Upper lobe of left lung (tissue), 6 donors: ENCODE data around the gene TMEM245. TPM values are rescaled to one million over a fixed set of nuclear protein-coding genes. Genes with fewer than 3 reads are reported as not detected.
"Not testable (repeated sequence)": the region's sequence is repeated elsewhere in the genome, so short reads cannot be mapped to it uniquely, and the experiment has no call there.

Experiments
- ATAC-seq, 2 donors: fragments of 200-7000 bp; cut with Tn5 transposase; one replicate each; pipeline ENCODE4 v1.9.1; 2022; ENCODE audit warnings: mild to moderate bottlenecking in 2 of 2, moderate library complexity in 2 of 2; ENCODE audit not compliant: low FRiP score in 2 of 2
- DNase-seq, 2 donors: peaks; one replicate each; pipeline ENCODE4 v3.0.0-alpha.2; 2019 to 2020
- H3K27ac ChIP-seq, 4 donors: fragments of 200-600 bp; sonication (generic); one replicate each; pipeline ENCODE4 v1.5.1; 2016 to 2019
- H3K27me3 ChIP-seq, 4 donors: fragments of 200-600 bp; sonication (generic); one replicate each; pipeline ENCODE4 v1.5.1; 2017 to 2019
- H3K36me3 ChIP-seq, 4 donors: fragments of 200-600 bp; sonication (generic); one replicate each; pipeline ENCODE4 v1.5.1; 2016 to 2019
- H3K4me1 ChIP-seq, 4 donors: fragments of 200-600 bp; sonication (generic); one replicate each; pipeline ENCODE4 v1.5.1; 2018 to 2019
- H3K4me3 ChIP-seq, 4 donors: fragments of 200-600 bp; sonication (generic); one replicate each; pipeline ENCODE4 v1.5.1; 2017 to 2019; ENCODE audit warnings: mild to moderate bottlenecking in 2 of 4, moderate library complexity in 1 of 4
- H3K9me3 ChIP-seq, 4 donors: fragments of 200-600 bp; sonication (generic); one replicate each; pipeline ENCODE4 v1.5.1; 2018 to 2019
- CTCF ChIP-seq, 6 experiments: fragments of 450-650 bp in 4 of 6; fragments of 200-600 bp in 2 of 6; sonication (generic) in 2 of 6; IDR thresholded peaks; one replicate each; pipeline ENCODE4 v1.5.1; 2016 to 2019; ENCODE audit warnings: antibody characterized with exemption in 6 of 6
- EP300 ChIP-seq, 4 donors: sonication (generic); formaldehyde crosslinking; IDR thresholded peaks; one replicate each; pipeline ENCODE4 v1.5.1; 2017; ENCODE audit warnings: antibody characterized with exemption in 4 of 4, control low read depth in 2 of 4
- POLR2A ChIP-seq, 4 donors: fragments of 450-650 bp; IDR thresholded peaks; one replicate each; pipeline ENCODE4 v1.5.1; 2016 to 2017; ENCODE audit warnings: antibody characterized with exemption in 4 of 4, mild to moderate bottlenecking in 2 of 4
- POLR2AphosphoS5 ChIP-seq, 2 donors: sonication (generic); formaldehyde crosslinking; IDR thresholded peaks; one replicate each; pipeline ENCODE4 v1.5.1; 2017; ENCODE audit warnings: antibody characterized with exemption in 2 of 2
- WGBS, 2 donors: methylation state at CpG; one replicate each; pipeline ENCODE4 v1.1.5; 2017 to 2018; 5-methylcytosine and 5-hydroxymethylcytosine counted together
- small RNA-seq, 4 donors: library from RNA; depleted of rRNA; stranded (forward); fragments of <200 nt; gene quantifications; one replicate each; pipeline ENCODE3, GENCODE V24; 2016
- total RNA-seq, 6 donors: library from RNA; depleted of rRNA in 4 of 6; stranded (reverse); fragments of >200 nt in 4 of 6; gene quantifications; one replicate each; pipeline versions ENCODE4 v1.1.0 to v1.2.1, GENCODE V29; 2016 to 2021
- donor health status: DM: no; HTN: no; CAD: no; lungs with moderate emphysema.
- donor health status: DM: no; HTN: yes; CAD: no; lungs with severe emphysema.

The TMEM245 gene
- total RNA-seq, 6 donors from 2014 or later, result 54.5 to 203 (median 88.7) TPM

GRCh38 chr9:108972626-108973209, 147.0 kb downstream of the TMEM245 start:
- Histone ChIP-seq H3K36me3 (peaks cover 0 to 19% (median 0%) of the 10 kb centered on the region in 4 donors), H3K27ac (peak overlapping the region in 1 of 4 donors; percentile 11), H3K4me1 (peaks cover 0 to 4% (median 0%) of the 10 kb centered on the region in 4 donors), H3K9me3 (no peaks in the 10 kb centered on the region), H3K4me3 (no peak overlapping the region), H3K27me3 (no peaks in the 10 kb centered on the region)
- no peak for ATAC-seq
- no peak for TF ChIP-seq POLR2AphosphoS5 (IDR thresholded peaks at IDR 0.05)
- TF ChIP-seq EP300 (IDR thresholded peaks at IDR 0.05), result no peak
- no peak for TF ChIP-seq CTCF (IDR thresholded peaks at IDR 0.05)
- no peak for TF ChIP-seq POLR2A (IDR thresholded peaks at IDR 0.05)
- no peak for DNase-seq
- WGBS, 2 donors, result 69 to 84% methylated on average over 2 of the region's 2 CpGs

DNA sequence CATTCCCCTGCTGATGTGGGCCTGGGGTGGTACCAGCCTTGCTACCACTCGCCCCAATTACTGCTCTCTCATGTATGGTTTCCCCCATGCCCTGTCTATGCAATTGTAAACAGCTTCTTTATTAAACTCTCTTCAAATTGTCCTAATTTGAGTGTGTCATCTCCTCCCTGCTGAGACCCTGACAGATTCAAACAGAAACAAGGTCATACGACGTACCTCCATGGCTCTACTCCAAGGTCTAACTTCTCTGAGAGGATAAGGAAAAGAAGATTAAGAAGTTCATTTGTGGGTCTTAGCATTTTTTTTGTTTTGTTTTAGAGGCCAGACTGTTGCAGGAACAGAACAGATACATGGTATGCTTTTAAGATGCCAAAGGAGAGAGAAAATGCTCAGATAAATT, 147.6 kb downstream of the TMEM245 start:
- no peak for ATAC-seq
- Histone ChIP-seq H3K4me3 (no peak overlapping the region), H3K9me3 (no peaks in the 10 kb centered on the region), H3K36me3 (peaks cover 0 to 19% (median 0%) of the 10 kb centered on the region in 4 donors), H3K27me3 (no peaks in the 10 kb centered on the region), H3K27ac (no peak overlapping the region), H3K4me1 (peaks cover 0 to 4% (median 0%) of the 10 kb centered on the region in 4 donors)
- TF ChIP-seq CTCF (IDR thresholded peaks at IDR 0.05), result no peak
- TF ChIP-seq POLR2AphosphoS5 (IDR thresholded peaks at IDR 0.05), result no peak
- no peak for TF ChIP-seq POLR2A (IDR thresholded peaks at IDR 0.05)
- no peak for TF ChIP-seq EP300 (IDR thresholded peaks at IDR 0.05)
- DNase-seq, result no peak
- WGBS, 2 donors, result 92 to 94% methylated on average over 3 of the region's 3 CpGs

DNA sequence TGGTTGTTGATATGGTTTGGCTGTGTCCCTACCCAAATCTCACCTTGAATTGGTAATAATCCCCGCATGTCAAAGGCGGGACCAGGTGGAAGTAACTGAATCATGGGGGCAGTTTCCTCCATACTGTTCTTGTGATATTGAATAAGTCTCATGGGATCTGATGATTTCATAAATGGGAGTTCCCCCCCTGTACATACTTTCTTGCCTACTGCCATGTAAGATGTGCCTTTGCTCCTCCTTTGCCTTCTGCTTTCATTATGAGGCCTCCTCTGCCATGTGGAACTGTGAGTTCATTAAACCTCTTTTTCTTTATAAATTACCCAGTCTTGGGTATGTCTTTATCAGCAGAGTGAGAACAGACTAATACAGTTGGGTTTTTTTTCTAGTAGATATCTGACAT, 148.4 kb downstream of the TMEM245 start:
- H3K27ac ChIP-seq, ATAC-seq, H3K9me3 ChIP-seq, H3K4me1 ChIP-seq, DNase-seq, H3K4me3 ChIP-seq, H3K27me3 ChIP-seq: not testable (repeated sequence)
- peaks cover 0 to 19% (median 0%) of the 10 kb centered on the region in 4 donors for H3K36me3 ChIP-seq
- 97 to 100% methylated on average over 2 of the region's 2 CpGs for WGBS, 2 donors

DNA sequence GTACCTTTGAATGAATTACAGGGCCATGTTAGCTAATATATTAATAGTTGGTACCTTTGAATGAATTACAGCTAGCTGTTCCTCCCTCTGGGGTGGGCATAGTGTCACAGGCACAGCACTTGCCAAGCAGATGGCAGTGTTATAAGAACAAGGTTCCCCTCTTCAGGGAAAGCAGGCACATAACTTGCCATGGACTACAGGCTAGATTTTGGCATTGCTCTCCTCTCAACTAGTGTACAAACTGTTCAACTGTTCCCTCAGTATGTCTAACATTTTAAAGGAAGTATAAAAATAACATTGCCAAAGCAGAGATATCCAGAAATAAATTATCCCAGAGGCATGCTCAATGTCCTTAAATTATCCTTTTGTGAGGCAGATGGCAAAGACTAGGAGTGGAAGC, 151.8 kb downstream of the TMEM245 start:
- no peaks in the 10 kb centered on the region for H3K27me3 ChIP-seq
- no peak for ATAC-seq
- peak overlapping the region in 1 of 4 donors; percentile 14 for H3K27ac ChIP-seq
- H3K4me1 ChIP-seq, result peaks cover 0 to 4% (median 0%) of the 10 kb centered on the region in 4 donors
- H3K36me3 ChIP-seq, result peaks cover 0 to 31% (median 0%) of the 10 kb centered on the region in 4 donors
- no peaks in the 10 kb centered on the region for H3K9me3 ChIP-seq
- no peak overlapping the region for H3K4me3 ChIP-seq
- no peak for DNase-seq
- TF ChIP-seq CTCF (IDR thresholded peaks at IDR 0.05) (no peak), POLR2AphosphoS5 (IDR thresholded peaks at IDR 0.05) (no peak), POLR2A (IDR thresholded peaks at IDR 0.05) (no peak), EP300 (IDR thresholded peaks at IDR 0.05) (no peak)

Small RNA genes lying within 50 kb of the gene (small RNA-seq; reads per million reads assigned to genes)
- gene MIR32 (0.39 to 1.6 (median 0.91) reads per million in 4 donors), gene RF00019 (0 reads per million in 4 donors)

Other genes starting within 250 kb of the TMEM245 start
- 10 to 100 TPM; 11.3 to 55.4 (median 18.5) TPM for gene ELP1, start 185.8 kb downstream of the TMEM245 start, total RNA-seq
- gene ABITRAM, start 185.5 kb downstream of the TMEM245 start, total RNA-seq, result 10 to 100 TPM in 4 of 6 donors, 1 to 10 TPM in 2; 7.8 to 18.9 (median 10.5) TPM
- 10 to 100 TPM; 10.5 to 59.6 (median 25.9) TPM for gene CTNNAL1, start 106.4 kb downstream of the TMEM245 start, total RNA-seq
- gene FRRS1L, start 47.3 kb upstream of the TMEM245 start, total RNA-seq, result under 1 TPM in 3 of 6 donors, not detected in 3; 0.06 to 0.13 (median 0.10) TPM
- 10 to 100 TPM in 3 of 6 donors, 1 to 10 TPM in 3; 8.3 to 28.0 (median 10.9) TPM for gene EPB41L4B, start 201.1 kb upstream of the TMEM245 start, total RNA-seq